OCI-LY7 (cell line): ENCODE measurements around the gene CDKN2B-AS1. TPM values are rescaled to one million over a fixed set of nuclear protein-coding genes. Genes with fewer than 3 reads are reported as not detected.

ENCODE experiments used
- BruUV-seq: library from RNA; stranded (reverse); fragments of 400-500 nt; replicated peaks from 2 replicates; lab custom pipeline; 2021; lab: Mats Ljungman, UMichigan
- CTCF ChIA-PET: fragments of 300-600 bp; sonication (Branson Sonifier 250); formaldehyde crosslinking; loops from one replicate; lab custom pipeline; 2022; ENCODE audit warnings: antibody characterized with exemption; ENCODE audit not compliant: unreplicated experiment; lab: Charles Lee
- POLR2A ChIA-PET: fragments of 300-600 bp; sonication (Branson Sonifier 250); formaldehyde crosslinking; loops from one replicate; lab custom pipeline; 2022; ENCODE audit warnings: antibody characterized with exemption; lab: Charles Lee
- DNase-seq: peaks from one replicate; pipeline ENCODE4 v3.0.0-alpha.2; 2015; ENCODE audit warnings: low spot score
- H2AFZ ChIP-seq: fragments of 200-600 bp; sonication (generic), shearing (Covaris generic); 2 replicates; pipeline ENCODE4 v1.6.1; 2014; ENCODE audit warnings: mild to moderate bottlenecking, antibody characterized with exemption, low read length, moderate library complexity
- H3K27ac ChIP-seq: fragments of 200-600 bp; sonication (generic); 2 replicates; pipeline ENCODE4 v1.5.1; 2014; ENCODE audit warnings: mixed run types, low read depth, mild to moderate bottlenecking, moderate library complexity, low read length, inconsistent platforms; ENCODE audit not compliant: poor library complexity, severe bottlenecking
- H3K36me3 ChIP-seq: fragments of 200-600 bp; sonication (generic); 2 replicates; pipeline ENCODE4 v1.6.1; 2014; ENCODE audit warnings: mild to moderate bottlenecking, antibody characterized with exemption, low read length, moderate library complexity, mixed read lengths; ENCODE audit not compliant: insufficient read depth
- H3K4me1 ChIP-seq: fragments of 200-600 bp; sonication (generic); 2 replicates; pipeline ENCODE4 v1.5.1; 2014; ENCODE audit warnings: mild to moderate bottlenecking, low read length; ENCODE audit not compliant: insufficient read depth, poor library complexity, severe bottlenecking
- H3K4me2 ChIP-seq: fragments of 200-600 bp; sonication (generic); 2 replicates; pipeline ENCODE4 v1.6.1; 2014; ENCODE audit warnings: mild to moderate bottlenecking, low read length
- H3K4me3 ChIP-seq: fragments of 200-600 bp; sonication (generic); 2 replicates; pipeline ENCODE4 v1.5.1; 2014; ENCODE audit warnings: mild to moderate bottlenecking, low read depth, low read length; ENCODE audit not compliant: poor library complexity, severe bottlenecking
- H3K79me2 ChIP-seq: fragments of 200-600 bp; sonication (generic); 2 replicates; pipeline ENCODE4 v1.6.1; 2016; ENCODE audit warnings: low read depth, mild to moderate bottlenecking, low read length, moderate library complexity, mixed read lengths; ENCODE audit not compliant: insufficient read depth
- H3K9me2 ChIP-seq: fragments of 200-600 bp; sonication (generic); 2 replicates; pipeline ENCODE4 v1.6.1; 2016; ENCODE audit warnings: mild to moderate bottlenecking, low read length, mixed read lengths; ENCODE audit not compliant: insufficient read depth
- H3K9me3 ChIP-seq: fragments of 200-600 bp; sonication (generic); 2 replicates; pipeline ENCODE4 v1.6.1; 2014; ENCODE audit warnings: mild to moderate bottlenecking, mixed run types, low read length, mixed read lengths
- H4K20me1 ChIP-seq: fragments of 200-600 bp; sonication (generic); 2 replicates; pipeline ENCODE4 v1.6.1; 2014; ENCODE audit warnings: mild to moderate bottlenecking, antibody characterized with exemption, low read length, moderate library complexity, mixed read lengths; ENCODE audit not compliant: insufficient read depth
- CTCF ChIP-seq: fragments of 200-600 bp; sonication (generic); conservative IDR thresholded peaks from 2 replicates; pipeline ENCODE4 v1.5.1; 2014; ENCODE audit warnings: mild to moderate bottlenecking, antibody characterized with exemption, low read length, moderate library complexity, mixed read lengths
- EZH2phosphoT487 ChIP-seq: fragments of 200-600 bp; sonication (generic); IDR thresholded peaks from 2 replicates; pipeline ENCODE4 v1.6.1; 2018; ENCODE audit warnings: low read depth, borderline replicate concordance, mild to moderate bottlenecking, mixed run types, antibody characterized with exemption, low read length, moderate library complexity, mixed read lengths
- intact Hi-C: fragments of 100-400 bp; cut with micrococcal nuclease; formaldehyde crosslinking; loops from one replicate; pipeline ENCODE4 v1.10.0; 2022; ENCODE audit not compliant: unreplicated experiment
- total RNA-seq, 2 experiments: library from RNA; depleted of rRNA in 1 of 2; stranded (reverse); fragments of >200 nt in 1 of 2; shearing (Covaris generic) in 1 of 2; gene quantifications; 2 replicates each; pipeline ENCODE4 v1.2.3, GENCODE V29; 2014 to 2022

Gene CDKN2B-AS1
- total RNA-seq, 2 experiments from 2014 or later = 20.4 to 24.3 TPM

- Histone ChIP-seq H2AFZ (no peak overlapping the region), H3K4me1 (peaks cover 13% of the 10 kb centered on the region), H3K79me2 (peaks cover 40% of the 10 kb centered on the region), H3K27ac (no peak overlapping the region), H4K20me1 (no peaks in the 10 kb centered on the region; the same call in 1 of the 2 replicates), H3K9me2 (no peaks in the 10 kb centered on the region), H3K36me3 (peaks cover 84% of the 10 kb centered on the region), H3K4me3 (no peak overlapping the region), H3K4me2 (no peak overlapping the region), H3K9me3 (no peaks in the 10 kb centered on the region; the same call in 1 of the 2 replicates)
- ChIA-PET CTCF (no interaction called here), POLR2A (interaction anchor here (0.6 to 1.6 kb wide), 6 partner anchors 14 to 134 kb away, joined by 3 to 7 read pairs (median 4); partner anchors contain the start of genes CDKN2A and CDKN2B-AS1)
- BruUV-seq = no TSS peak
- intact Hi-C loops = no loop called here
- TF ChIP-seq CTCF (no peak), EZH2phosphoT487 (no peak)
- no peak for DNase-seq
These were observed 23.6 kb upstream of the CDKN2B-AS1 start for GRCh38 chr9:21970800-21971640.

- Histone ChIP-seq H3K36me3 (peaks cover 82% of the 10 kb centered on the region), H3K4me2 (no peak overlapping the region), H3K9me2 (no peaks in the 10 kb centered on the region), H3K4me3 (no peak overlapping the region), H3K4me1 (peaks cover 13% of the 10 kb centered on the region), H2AFZ (no peak overlapping the region), H3K79me2 (peaks cover 46% of the 10 kb centered on the region), H3K27ac (no peak overlapping the region), H4K20me1 (no peaks in the 10 kb centered on the region; the same call in 1 of the 2 replicates), H3K9me3 (no peaks in the 10 kb centered on the region; the same call in 1 of the 2 replicates)
- intact Hi-C loops = no loop called here
- POLR2A ChIA-PET = interaction anchor here (0.9 to 3.0 kb wide), 4 partner anchors 10 to 21 kb away, joined by 3 to 12 read pairs (median 5); partner anchors contain the start of genes CDKN2A and CDKN2B-AS1
- BruUV-seq = no TSS peak
- no peak for DNase-seq
- CTCF ChIA-PET = no interaction called here
- TF ChIP-seq EZH2phosphoT487 (no peak), CTCF (no peak)
These were observed 22.2 kb upstream of the CDKN2B-AS1 start for GRCh38 chr9:21972361-21972760.
